Spinal cord (tissue), 10 donors: ENCODE results near the gene POLR2H. TPM values are rescaled to one million over a fixed set of nuclear protein-coding genes. Genes with fewer than 3 reads are reported as not detected.
A peak's percentile ranks its signal among the peaks of the same experiment; 100 is the strongest.

Source experiments
- DNase-seq, 6 donors: peaks; one replicate each; pipeline versions ENCODE4 v3.0.0 to v3.0.0-alpha.2; 2013 to 2015; ENCODE audit warnings: low spot score in 6 of 6, low read depth in 4 of 6
- H3K27ac ChIP-seq: one replicate; pipeline ENCODE4 v1.5.1; 2013; ENCODE audit warnings: low read depth, low read length, control low read depth
- H3K27me3 ChIP-seq: one replicate; pipeline ENCODE4 v1.6.1; 2013; ENCODE audit warnings: low read length; ENCODE audit not compliant: control insufficient read depth, insufficient read depth
- H3K36me3 ChIP-seq: one replicate; pipeline ENCODE4 v1.6.1; 2013; ENCODE audit warnings: low read length; ENCODE audit not compliant: control insufficient read depth, insufficient read depth
- H3K4me1 ChIP-seq: one replicate; pipeline ENCODE4 v1.6.1; 2013; ENCODE audit warnings: low read length; ENCODE audit not compliant: control insufficient read depth, insufficient read depth
- H3K4me3 ChIP-seq: one replicate; pipeline ENCODE4 v1.5.1; 2013; ENCODE audit warnings: low read depth, low read length, control low read depth
- H3K9me3 ChIP-seq: one replicate; pipeline ENCODE4 v1.6.1; 2013; ENCODE audit warnings: low read length; ENCODE audit not compliant: control insufficient read depth, insufficient read depth
- WGBS: methylation state at CpG from one replicate; pipeline ENCODE4 v1.1.5; 2013; ENCODE audit warnings: missing lambda C conversion rate; ENCODE audit not compliant: insufficient coverage; 5-methylcytosine and 5-hydroxymethylcytosine counted together
- polyA plus RNA-seq, 2 donors: library from polyadenylated mRNA; unstranded; fragments of 120-200 nt; gene quantifications; one replicate each; pipeline ENCODE4 v1.2.1, GENCODE V29; 2013; ENCODE audit not compliant: insufficient read length in 2 of 2
- total RNA-seq, 2 donors: library from RNA; depleted of rRNA in 1 of 2; stranded (reverse); fragments of 120-200 nt in 1 of 2; fragments of >200 nt in 1 of 2; gene quantifications; one replicate each; pipeline versions ENCODE4 v1.2.3 to v1.2.4, GENCODE V29; 2013 to 2014
- donor health status: healthy.

Gene POLR2H
- total and polyA plus RNA-seq, 4 donors, result 45.4 to 81.2 (median 65.5) TPM

- Histone ChIP-seq H3K36me3 (peaks cover 63% of the 10 kb centered on the region), H3K9me3 (no peaks in the 10 kb centered on the region), H3K4me1 (peaks cover 45% of the 10 kb centered on the region), H3K27me3 (no peaks in the 10 kb centered on the region), H3K4me3 (no peak overlapping the region), H3K27ac (no peak overlapping the region)
- WGBS, result 55% methylated on average over 8 of the region's 10 CpGs
- no peak for DNase-seq
Observed at GRCh38 chr3:184349563-184350470, 11.7 kb upstream of the POLR2H start.

GRCh38 chr3:184350618-184351017 is 10.9 kb upstream of the POLR2H start:
- Histone ChIP-seq H3K9me3 (no peaks in the 10 kb centered on the region), H3K27me3 (no peaks in the 10 kb centered on the region), H3K27ac (no peak overlapping the region), H3K4me3 (no peak overlapping the region), H3K36me3 (peaks cover 63% of the 10 kb centered on the region), H3K4me1 (peaks cover 37% of the 10 kb centered on the region)
- WGBS, result 100% methylated on average over 5 of the region's 6 CpGs
- DNase-seq, result no peak

- DNase-seq, result peak in 1 of 6 donors; percentile 75
- 24% methylated on average over 8 of the region's 9 CpGs for WGBS
- no peak overlapping the region for H3K27ac ChIP-seq
Observed at GRCh38 chr3:184351511-184352148, 9.9 kb upstream of the POLR2H start.

GRCh38 chr3:184352149-184352785 is 9.2 kb upstream of the POLR2H start:
- Histone ChIP-seq H3K27ac (no peak overlapping the region), H3K27me3 (no peaks in the 10 kb centered on the region), H3K4me1 (peaks cover 26% of the 10 kb centered on the region), H3K9me3 (no peaks in the 10 kb centered on the region), H3K4me3 (no peak overlapping the region), H3K36me3 (peaks cover 67% of the 10 kb centered on the region)
- DNase-seq, result no peak
- 72% methylated on average over 14 of the region's 15 CpGs for WGBS

More at GRCh38 chr3:184351511-184352148, 9.9 kb upstream of the POLR2H start:
- Histone ChIP-seq H3K4me1 (peaks cover 27% of the 10 kb centered on the region), H3K4me3 (no peak overlapping the region), H3K27me3 (no peaks in the 10 kb centered on the region), H3K9me3 (no peaks in the 10 kb centered on the region), H3K36me3 (peaks cover 65% of the 10 kb centered on the region)

- Histone ChIP-seq H3K4me3 (no peak overlapping the region), H3K27ac (no peak overlapping the region), H3K27me3 (no peaks in the 10 kb centered on the region), H3K9me3 (no peaks in the 10 kb centered on the region), H3K4me1 (peaks cover 23% of the 10 kb centered on the region), H3K36me3 (peaks cover 71% of the 10 kb centered on the region)
- DNase-seq, result no peak
- 95% methylated on average over 9 of the region's 11 CpGs for WGBS
Observed at GRCh38 chr3:184352897-184353545, 8.5 kb upstream of the POLR2H start.

- Histone ChIP-seq H3K27ac (no peak overlapping the region), H3K9me3 (no peaks in the 10 kb centered on the region), H3K4me3 (no peak overlapping the region), H3K27me3 (no peaks in the 10 kb centered on the region), H3K4me1 (peaks cover 23% of the 10 kb centered on the region), H3K36me3 (peaks cover 76% of the 10 kb centered on the region)
- 93% methylated on average over 11 of the region's 11 CpGs for WGBS
- DNase-seq, result no peak
Observed at GRCh38 chr3:184353546-184353941, 8.0 kb upstream of the POLR2H start.

GRCh38 chr3:184354121-184354728 is 7.3 kb upstream of the POLR2H start:
- no peaks in the 10 kb centered on the region for H3K9me3 ChIP-seq
- peaks cover 81% of the 10 kb centered on the region for H3K36me3 ChIP-seq
- H3K4me1 ChIP-seq, result peaks cover 28% of the 10 kb centered on the region
- no peak for DNase-seq
- no peak overlapping the region for H3K4me3 ChIP-seq
- WGBS, result 75% methylated on average over 13 of the region's 18 CpGs
- no peak overlapping the region for H3K27ac ChIP-seq
- H3K27me3 ChIP-seq, result no peaks in the 10 kb centered on the region

GRCh38 chr3:184354754-184355153 is 6.8 kb upstream of the POLR2H start:
- H3K4me1 ChIP-seq, result peaks cover 34% of the 10 kb centered on the region
- H3K9me3 ChIP-seq, result no peaks in the 10 kb centered on the region
- WGBS, result 73% methylated on average over 4 of the region's 8 CpGs
- no peak overlapping the region for H3K4me3 ChIP-seq
- DNase-seq, result no peak
- no peaks in the 10 kb centered on the region for H3K27me3 ChIP-seq
- peaks cover 84% of the 10 kb centered on the region for H3K36me3 ChIP-seq
- no peak overlapping the region for H3K27ac ChIP-seq
